ENCODE measurements around the gene TMEM120B.
"Not testable (repeated sequence)": the region's sequence is repeated elsewhere in the genome, so short reads cannot be mapped to it uniquely, and the experiment has no call there.

The TMEM120B gene

DNA sequence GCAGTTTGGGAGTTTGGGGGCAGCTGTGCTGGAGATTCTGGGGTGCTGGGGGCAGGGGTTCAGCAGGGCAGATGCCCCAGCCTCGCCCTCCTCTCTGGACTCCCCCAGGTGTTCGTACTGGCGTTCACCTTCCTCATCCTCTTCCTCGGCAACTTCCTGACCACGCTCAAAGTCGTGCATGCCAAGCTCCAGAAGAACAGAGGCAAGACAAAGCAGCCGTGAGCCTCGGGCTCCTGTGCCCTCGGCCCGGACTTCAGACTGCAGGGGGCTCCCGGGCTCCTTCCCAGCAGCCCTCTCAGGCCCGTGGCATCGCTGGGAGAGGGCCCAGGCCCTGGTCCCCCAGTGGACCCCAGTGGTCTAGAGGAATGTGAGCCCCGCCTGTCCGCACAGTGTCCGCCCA lies 62.9 kb downstream of the TMEM120B start:
- no peak for DNase-seq (ENCODE audit: low spot score)

DNA sequence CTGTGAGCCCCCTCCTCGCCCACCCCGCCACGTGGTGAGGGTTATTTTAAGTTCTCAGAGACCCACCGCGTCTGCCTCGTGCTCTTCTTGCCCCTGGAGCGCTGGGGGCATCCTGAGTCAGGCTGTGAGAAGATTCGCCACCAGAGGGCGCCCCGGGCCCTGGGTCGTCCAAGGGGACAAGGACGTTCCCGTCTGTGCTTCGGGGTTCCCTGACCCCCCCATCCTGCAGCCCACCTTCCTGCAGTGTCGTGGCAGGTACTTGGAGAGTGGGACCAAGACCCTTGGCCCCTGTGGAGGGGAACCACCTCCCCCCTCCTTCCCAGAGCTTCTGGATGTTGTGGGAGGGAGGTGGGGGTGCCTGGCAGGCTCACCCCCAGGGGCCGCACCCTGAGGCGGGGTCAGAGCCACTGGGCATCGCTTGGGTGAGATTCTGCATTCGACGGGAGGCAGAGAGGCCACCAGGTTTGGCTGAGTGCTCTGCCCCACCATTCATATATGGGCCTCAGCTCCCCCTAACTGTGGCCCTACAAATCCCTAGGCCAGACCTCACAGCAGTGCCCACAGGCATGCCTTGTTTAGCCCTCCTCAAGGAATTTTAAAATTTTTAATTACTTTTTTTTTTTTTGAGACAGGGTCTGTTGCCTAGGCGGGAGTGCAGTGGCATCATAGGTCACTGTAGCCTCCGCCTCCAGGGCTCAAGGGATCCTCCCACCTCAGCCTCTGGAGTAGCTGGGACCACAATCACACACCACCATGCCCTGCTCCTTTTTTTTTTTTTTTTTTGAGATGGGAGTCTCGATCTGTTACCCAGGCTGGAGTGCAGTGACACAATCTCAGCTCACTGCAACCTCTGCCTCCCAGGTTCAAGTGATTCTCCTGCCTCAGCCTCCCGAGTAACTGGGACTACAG lies 63.9 kb downstream of the TMEM120B start:
- DNase-seq (ENCODE audit: low spot score): peak; percentile 86

DNA sequence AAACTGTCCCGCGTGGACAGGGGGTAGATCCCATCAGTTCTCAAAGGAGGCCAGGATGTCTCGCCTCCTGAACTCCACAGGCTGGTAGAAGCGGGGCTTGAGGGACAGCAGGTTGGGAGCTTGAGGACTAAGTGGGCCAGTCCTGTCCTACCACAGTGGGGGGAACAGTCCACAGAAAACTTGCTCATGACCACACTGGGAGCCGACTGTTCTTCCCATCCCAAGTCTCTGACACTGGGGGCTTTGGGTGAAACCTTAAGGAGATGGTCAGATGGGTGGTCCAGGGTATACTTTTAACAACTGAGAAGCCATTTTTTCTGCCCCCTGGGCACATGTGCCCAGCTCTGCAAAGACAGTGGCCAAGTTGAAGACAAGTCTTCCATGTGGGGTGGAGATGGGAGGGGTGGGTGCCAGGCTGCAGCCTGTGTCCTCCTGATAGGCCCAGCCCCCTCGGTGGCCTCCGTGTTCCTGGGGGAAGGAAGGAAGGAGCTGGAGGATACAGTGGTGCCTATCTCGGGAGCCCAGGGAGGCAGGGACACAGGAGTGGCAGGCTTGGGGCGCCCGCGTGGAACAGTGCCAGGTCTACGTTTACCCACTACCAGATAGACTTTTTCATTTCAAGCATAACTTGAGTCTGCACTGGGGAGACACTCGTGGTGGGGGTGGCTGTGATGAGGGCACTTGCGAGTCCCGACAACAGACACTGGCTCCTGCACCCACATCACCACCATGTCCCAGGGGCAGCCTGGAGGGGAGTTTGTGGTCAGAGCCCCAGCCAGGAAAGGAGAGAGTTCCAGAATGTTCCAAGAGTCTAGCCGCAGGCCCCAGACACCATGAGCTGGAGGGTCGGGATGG lies 66.2 kb downstream of the TMEM120B start:
- no peak for DNase-seq (ENCODE audit: low spot score)

GRCh38 chr12:121779422-121779895 lies 66.9 kb downstream of the TMEM120B start:
- DNase-seq (ENCODE audit: low spot score): no peak

GRCh38 chr12:121780429-121780828 lies 67.9 kb downstream of the TMEM120B start:
- DNase-seq (ENCODE audit: low spot score): no peak

- no peak for DNase-seq (ENCODE audit: low spot score)
Measured at GRCh38 chr12:121781484-121781997, 69.0 kb downstream of the TMEM120B start.

GRCh38 chr12:121781998-121782979 lies 69.7 kb downstream of the TMEM120B start:
- DNase-seq (ENCODE audit: low spot score): no peak

DNA sequence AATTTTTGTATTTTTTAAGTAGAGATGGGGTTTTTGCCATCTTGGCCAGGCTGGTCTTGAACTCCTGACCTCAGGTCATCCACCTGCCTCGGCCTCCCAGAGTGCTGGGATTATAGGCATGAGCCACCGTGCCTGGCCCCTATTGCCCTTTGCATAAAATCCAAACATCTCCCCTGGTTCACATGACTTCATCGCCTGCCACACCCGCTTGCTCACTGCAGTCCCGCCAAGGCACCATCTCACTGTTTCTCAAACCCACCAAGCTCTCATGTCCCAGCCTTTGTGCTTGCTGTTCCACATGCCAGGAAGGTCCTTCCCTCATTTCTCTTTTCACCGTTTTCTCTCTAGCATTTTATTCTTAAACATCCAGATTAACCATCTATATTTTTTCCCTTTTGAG lies 71.2 kb downstream of the TMEM120B start:
- DNase-seq (ENCODE audit: low spot score): no peak

GRCh38 chr12:121784460-121784859 lies 71.9 kb downstream of the TMEM120B start:
- DNase-seq (ENCODE audit: low spot score): no peak

- peak; percentile 72 for DNase-seq (ENCODE audit: low spot score)
Measured at GRCh38 chr12:121786440-121786825, 73.9 kb downstream of the TMEM120B start.

- DNase-seq (ENCODE audit: low spot score): no peak
Measured at GRCh38 chr12:121787063-121788025, 74.8 kb downstream of the TMEM120B start.

GRCh38 chr12:121788176-121788818 lies 75.7 kb downstream of the TMEM120B start:
- no peak for DNase-seq (ENCODE audit: low spot score)

DNA sequence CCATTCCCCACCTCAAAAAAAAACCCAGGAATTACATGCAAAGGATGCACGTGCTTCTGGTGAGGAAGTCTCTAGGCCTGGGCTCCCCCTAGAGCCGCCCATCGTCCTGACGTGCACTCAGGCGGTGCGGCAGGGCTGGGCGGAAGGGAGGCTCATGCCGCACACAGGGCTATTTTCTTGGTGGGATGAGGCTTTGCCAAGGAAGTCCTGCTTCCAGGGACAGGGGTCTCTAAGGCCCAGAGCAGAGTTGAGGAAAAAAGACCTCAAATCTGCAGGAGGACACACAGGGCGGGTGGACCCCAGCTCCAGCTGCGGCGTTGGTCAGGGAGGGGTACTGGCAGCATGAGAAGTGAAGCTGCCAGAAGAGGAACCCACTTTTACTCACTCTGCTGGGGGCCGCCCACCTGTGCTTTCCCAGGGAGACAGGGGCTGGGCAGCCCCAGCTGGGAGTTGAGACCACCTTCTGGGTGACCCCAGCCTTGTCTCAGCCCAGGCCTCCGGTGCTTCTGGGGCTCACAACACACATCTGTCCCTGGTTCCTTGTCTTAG lies 76.8 kb downstream of the TMEM120B start:
- DNase-seq (ENCODE audit: low spot score): no peak

DNA sequence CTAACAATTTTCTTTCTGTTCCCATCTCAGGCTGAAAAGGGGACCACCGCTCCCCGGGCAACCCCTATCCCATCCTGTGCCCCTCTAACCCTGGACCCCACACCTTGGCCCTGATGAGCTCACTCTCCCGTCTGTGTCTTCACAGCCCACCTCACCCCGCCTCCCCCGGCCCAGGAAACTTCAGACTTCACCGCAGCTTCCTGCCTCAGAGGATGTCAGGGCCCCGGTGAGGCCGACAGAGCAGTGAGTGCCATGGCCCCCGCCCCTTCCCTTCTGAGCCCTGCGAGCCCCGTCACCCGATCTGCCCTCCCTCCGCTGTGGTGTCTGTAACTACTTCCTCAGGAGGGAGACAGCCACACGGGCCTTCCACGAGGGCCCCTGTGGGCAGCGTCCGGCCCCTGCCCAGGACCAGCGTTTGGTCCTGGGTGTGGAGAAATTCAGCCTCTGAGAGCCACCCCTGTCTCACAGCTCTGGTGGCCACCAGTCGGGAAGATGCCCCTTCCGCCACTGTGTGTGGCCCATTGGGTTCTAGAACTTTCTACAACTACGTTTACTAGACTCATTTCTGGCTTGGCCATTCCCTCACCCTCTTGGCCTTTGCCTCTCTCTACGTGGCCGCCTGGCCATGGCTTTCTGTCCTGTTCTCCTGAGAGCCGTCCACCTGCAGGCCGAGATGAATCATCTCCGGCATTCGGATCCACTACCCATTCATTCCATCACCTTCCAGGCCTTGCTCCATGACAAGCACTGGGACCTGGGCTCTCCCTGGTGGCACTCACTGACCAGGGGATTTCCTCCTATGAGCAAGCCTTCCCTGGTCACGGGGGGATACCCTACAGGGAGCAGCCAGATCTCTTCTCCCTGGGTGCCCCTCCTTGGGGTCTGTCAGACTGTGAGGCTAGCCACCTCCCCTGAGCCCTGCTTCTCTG lies 77.5 kb downstream of the TMEM120B start:
- DNase-seq (ENCODE audit: low spot score): no peak

DNA sequence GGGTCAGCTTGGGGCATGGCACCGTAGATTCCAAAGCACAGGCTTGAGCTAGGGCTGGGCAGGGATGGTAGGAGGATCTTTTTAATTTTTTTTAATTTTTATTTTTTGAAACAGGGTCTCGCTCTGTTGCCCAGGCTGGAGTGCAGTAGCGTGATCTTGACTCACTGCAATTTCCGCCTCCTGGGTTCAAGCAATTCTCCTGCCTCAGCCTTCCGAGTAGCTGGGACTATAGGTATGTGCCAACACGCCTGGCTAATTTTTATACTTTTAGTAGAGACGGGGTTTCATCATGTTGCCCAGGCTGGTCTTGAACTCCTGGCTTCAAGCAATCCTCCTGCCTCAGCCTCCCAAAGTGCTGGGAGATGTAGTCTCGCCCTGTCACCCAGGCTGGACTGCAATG lies 78.2 kb downstream of the TMEM120B start:
- not testable (repeated sequence) for DNase-seq (ENCODE audit: low spot score)

- no peak for DNase-seq (ENCODE audit: low spot score)
Measured at GRCh38 chr12:121791671-121792551, 79.4 kb downstream of the TMEM120B start.
